ENCODE measurements around the gene RAVER2.

GRCh38 chr1:64845831-64846425 is 101.1 kb downstream of the RAVER2 start:
- no peak for TF ChIP-seq CTCF (IDR thresholded peaks at IDR 0.05)
- TF ChIP-seq EP300 (IDR thresholded peaks at IDR 0.05) = no peak

Data from gastroesophageal sphincter (tissue), 3 donors.